HG03025 (cell line): ENCODE measurements around the gene PI4K2A.
"Not testable (repeated sequence)": the region's sequence is repeated elsewhere in the genome, so short reads cannot be mapped to it uniquely, and the experiment has no call there.

ENCODE experiments used
- ATAC-seq: cut with Tn5 transposase; IDR thresholded peaks from one replicate; pipeline ENCODE4 v1.9.1; 2021; ENCODE audit warnings: mild to moderate bottlenecking, moderate library complexity; ENCODE audit not compliant: unreplicated experiment, low FRiP score

PI4K2A gene

DNA sequence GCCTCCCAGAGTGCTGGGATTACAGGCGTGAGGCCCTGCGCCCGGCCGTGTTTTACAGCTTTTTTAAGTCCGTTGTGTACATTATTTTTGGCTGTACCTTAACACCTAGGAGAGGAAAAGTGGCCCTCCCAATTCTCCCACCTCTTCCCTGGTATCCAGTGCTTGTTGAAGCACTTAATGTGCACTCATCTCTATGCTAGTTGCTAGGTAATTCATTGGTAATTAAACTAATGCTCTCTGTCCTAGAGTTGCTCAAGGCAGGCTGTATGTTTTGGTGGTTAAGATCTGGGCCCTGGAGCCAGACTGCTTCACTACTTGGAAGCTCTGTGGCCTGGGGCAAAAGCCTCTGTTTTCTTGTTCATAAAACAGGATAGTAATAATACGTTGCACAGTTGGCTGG is 27.0 kb downstream of the PI4K2A start:
- no peak for ATAC-seq

DNA sequence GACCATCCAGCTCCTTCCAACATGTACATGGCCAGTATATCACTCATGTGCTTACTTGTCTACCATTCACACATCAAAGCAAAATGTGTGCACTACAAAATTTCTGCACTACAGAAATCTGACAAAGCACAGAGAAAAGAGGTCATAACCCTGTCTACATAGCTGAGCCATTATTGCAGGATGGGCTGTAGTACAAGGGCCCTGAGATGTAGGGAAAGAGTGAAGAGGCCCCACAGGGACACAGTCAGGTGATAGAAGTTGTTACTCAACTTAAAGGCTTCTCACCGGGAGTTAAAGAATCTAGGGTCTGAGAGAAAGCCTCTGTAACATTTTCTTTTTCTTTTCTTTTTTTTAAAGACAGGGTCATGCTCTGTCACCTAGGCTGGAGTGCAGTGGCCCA is 29.1 kb downstream of the PI4K2A start:
- ATAC-seq: no peak

DNA sequence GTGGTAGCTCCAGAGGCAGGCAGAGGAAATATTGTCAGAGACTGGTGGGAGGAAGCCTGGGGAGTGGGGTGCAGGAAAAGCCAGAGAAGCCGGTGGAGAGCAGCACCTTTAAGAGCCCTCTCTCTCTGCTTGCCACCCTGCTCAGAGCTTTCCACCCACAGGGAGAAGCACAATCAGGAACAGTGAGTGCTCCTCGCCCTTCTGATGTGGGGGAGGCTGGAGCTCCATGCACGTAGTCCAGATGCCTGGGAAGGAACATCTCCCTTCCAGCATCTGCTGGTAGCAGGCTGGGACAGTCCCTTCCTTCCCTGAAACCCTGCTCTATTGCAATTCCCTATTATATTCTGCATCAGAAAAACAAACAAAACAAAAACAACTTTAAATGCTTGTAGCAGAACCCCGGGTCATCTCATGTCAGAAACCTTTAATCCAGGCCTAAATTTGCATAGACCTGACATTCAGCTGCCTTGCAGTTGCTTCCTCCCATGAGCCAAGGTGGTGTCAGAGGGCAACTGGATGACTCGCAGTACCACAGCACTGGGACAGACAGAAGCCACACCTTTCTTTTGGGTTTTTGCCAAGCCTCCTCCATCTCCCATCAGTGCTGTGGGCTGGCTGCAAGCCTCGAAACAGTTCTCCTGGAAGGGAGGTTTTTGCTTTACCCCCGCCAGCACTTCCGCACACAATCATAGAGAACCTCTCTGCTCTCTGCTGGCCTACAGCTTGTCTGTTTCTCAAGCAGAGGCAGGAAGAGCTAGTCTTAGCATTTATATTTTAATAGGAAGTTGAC is 33.5 kb downstream of the PI4K2A start:
- ATAC-seq: no peak

DNA sequence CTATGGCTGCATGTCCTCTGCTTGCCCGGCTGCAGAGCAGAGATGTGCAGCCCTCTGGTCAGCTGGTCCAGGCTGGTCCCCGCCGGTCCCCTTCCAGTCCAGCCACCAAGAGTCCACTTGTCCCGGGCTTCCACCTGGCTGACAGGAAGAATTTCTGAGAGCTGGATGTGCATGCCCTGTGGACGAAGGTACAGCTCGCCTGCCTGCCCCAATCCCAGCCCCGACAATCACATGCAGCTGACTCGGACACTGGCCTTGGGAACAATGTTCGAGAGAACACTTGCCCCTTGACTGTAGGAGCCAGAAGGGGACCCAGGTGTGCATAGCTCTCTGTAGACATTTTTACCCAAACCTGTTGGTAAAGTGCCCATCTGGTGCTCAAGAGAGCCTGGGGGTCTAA is 34.8 kb downstream of the PI4K2A start:
- ATAC-seq: no peak

DNA sequence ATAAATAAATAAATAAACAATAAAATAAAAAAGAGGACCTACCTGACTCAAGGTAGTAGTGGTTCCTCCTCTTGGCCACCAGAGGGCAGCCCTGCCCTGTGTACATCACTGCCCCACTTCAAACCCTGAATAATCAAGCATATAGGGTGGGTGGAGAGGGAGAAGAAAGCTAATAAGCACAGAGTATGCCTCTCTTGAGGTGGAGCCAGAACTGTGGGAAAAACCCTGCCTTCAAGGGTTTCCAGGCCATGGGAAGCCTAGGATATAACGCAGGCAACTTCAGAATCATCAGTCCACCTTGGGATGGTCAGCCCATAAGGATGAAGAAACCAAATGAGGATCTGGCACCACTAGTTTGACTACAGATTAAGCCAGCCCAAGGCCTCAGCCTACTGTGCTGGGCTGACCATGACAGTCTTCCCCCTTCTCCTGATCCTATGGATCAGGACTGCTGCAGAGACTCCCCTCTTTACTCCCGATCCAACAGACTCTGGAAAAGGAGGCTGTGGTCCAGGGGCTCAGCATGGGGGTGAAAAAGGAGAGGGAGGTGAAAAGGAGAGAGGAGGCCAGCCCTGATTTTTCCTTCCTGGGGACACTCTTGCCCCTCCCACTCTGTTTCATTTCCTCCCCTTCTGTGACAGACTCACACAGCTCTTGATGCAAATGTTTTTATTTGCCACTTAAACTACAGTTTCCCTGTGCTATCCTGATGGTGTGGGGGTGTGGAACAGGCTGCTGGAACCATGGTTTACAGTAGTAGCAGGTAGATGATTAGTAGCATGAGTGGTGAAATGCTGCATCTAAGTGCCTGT is 36.5 kb downstream of the PI4K2A start:
- ATAC-seq: no peak

DNA sequence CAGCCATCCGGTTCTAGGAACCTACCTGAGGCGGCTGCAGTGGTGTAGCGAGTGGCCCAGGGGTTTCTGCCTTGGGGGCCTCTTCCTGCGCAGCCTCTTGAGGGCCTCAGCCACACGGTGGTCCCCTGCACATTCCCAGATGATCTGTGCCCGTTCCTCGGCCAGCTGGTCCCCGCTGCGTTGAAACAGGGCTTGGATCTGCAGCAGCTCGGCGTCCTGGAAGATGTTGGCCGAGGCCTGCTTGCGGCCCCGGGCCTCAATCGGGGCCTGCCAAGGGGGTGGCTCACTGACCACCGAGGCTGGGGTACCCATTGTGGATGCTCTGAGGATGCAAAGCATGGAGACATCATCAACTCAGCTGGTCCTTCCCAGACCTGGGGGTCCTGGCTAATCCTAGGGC is 39.1 kb downstream of the PI4K2A start:
- no peak for ATAC-seq

DNA sequence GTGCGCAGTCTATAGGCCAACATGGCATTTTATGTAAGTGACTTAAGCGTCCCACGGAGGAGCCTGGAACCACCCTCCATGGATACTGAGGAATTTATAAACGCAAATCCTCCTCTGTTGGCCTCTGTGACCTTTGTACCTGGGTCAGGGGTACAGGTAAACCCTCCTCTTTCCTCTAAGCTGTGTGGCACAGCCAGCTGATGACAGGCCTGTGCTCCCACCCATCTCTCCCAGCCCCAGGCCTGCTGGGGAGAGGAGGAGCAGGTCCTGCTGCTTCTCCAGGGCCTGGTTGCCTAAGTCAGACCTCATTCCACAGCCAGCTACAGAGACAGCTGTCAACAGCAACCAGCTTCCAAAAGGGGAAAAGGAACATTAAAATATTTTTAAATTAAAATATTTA is 41.6 kb downstream of the PI4K2A start:
- no peak for ATAC-seq

DNA sequence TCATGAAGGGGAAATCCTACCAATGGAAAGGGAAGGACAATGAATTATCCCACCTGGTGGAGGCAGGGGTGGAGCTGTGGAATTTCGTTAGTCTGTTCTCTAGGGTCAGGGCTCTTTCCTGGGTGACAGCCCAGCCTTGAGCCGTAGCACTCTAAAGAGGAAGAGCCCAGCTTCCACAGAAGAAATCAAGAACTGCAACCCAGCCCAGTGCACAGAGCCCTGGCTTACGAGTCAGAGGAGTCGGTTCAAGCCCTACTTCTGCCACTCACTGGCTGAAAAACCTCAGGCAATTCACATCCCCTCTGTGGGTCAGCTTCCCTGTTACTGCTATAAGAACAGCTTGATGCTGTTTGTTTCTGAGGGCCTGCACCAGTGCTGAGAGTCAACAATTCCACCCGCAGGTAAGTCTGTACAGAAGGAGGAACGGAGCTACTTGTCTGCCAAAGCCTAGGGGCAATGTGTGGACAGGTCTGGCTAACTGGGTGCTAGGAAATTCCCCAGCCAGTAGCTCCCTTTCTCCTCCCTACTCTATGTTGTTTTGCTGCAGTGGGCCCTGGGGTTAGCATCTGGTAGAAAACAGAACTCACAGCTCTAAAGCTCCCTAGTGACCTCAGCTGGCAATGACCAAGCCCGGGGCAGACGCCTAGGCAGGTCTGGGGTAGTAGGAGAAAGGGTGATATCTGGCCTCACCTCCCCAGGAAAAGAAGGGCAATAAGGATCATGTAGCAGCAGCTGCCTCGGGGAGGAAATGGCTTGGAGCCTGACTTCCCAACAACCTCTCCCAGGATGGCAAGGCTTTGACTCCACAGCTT is 43.3 kb downstream of the PI4K2A start:
- ATAC-seq: no peak

DNA sequence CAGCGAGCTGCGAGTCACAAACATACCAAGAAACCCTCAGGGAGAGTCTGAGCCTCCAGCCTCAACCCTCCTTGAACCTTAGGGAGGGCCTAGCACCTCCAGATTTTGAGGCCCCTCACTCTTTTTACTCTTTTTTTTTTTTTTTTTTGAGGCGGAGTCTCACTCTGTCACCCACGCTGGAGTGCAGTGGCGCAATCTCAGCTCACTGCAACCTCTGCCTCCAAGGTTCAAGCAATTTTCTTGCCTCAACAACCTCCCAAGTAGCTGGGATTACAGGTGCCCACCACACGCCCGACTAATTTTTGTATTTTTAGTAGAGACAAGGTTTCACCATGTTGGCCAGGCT is 43.9 kb downstream of the PI4K2A start:
- ATAC-seq: not testable (repeated sequence)

DNA sequence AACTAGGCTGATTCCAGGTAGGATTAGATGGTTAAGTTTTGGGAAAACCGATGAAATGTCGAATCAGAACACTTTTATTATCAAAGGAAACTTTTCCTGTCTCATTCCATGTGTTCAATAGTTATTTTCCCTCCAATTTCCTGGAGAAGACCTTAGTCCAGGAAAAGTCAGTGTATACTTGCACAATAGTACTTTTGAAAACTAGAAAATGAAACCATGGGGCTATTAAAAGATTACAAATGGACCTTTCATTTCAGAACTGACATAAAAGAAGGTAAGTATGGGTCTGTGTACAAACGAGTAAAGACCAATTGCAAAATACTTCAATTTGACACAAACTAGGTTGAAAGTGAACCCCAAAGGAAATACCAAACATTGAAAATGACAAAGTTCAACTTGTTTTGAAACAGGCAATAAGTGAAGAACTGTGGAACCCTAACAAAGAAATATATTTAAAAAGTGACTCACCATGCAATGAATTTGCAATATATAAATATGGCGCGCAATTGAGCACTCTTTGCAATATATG is 44.5 kb downstream of the PI4K2A start:
- no peak for ATAC-seq

DNA sequence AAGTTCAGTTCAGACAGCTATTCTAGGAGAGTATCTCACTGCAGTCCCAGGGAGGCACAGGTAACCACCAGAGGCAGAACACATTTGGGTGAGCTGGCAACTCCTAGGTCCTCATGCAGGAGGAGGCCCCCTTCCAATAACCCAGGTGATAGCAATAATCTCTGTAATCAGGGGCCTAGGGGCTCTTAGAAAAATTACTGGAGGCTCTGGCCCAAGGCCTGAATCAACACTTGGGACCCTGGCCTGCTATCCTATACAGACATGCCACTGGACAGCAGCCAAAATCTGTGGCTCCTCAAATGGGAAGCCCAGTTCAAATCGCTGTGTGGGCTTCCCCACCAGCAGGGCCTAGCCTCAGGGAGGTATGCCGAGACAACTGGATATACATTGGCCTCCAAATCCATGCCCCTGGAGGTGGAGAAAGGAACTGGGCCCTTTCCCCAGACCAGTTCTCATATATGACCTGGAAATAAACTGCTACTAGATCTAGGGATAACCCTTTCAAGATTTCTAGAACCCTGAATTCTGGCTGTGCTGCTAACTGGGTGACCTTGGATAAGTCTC is 45.0 kb downstream of the PI4K2A start:
- no peak for ATAC-seq

DNA sequence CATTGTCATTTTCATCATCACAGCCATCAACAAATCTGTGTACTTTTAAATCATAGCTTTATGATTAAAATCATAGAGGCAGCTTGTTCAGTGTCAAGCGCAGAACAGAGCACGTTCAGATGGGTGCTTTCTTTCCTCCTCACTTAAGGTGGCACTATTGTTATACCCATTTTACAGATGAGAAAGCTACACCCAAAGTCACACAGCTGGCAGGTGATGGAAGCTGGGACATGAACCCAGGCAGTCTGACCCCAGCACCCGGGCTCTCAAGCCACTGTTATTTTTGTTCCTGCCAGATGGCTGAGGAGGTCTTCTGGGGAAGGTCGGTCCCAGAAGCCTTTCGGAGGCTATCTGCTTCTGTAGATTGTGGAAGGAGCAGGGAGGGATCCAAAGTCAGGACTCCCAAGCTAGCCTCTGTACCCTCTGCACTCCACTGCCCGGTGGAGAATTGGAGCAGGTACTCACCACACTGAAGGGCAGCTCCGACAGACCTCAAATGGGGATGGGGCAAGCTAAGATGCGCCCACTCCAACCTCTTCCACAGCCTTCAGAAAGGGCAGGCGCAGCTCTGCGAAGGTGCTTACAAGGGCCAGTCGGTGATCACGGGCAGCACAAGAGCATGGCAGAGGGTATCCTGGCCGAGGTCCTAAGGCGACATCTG is 46.0 kb downstream of the PI4K2A start:
- peak; percentile 14 for ATAC-seq

DNA sequence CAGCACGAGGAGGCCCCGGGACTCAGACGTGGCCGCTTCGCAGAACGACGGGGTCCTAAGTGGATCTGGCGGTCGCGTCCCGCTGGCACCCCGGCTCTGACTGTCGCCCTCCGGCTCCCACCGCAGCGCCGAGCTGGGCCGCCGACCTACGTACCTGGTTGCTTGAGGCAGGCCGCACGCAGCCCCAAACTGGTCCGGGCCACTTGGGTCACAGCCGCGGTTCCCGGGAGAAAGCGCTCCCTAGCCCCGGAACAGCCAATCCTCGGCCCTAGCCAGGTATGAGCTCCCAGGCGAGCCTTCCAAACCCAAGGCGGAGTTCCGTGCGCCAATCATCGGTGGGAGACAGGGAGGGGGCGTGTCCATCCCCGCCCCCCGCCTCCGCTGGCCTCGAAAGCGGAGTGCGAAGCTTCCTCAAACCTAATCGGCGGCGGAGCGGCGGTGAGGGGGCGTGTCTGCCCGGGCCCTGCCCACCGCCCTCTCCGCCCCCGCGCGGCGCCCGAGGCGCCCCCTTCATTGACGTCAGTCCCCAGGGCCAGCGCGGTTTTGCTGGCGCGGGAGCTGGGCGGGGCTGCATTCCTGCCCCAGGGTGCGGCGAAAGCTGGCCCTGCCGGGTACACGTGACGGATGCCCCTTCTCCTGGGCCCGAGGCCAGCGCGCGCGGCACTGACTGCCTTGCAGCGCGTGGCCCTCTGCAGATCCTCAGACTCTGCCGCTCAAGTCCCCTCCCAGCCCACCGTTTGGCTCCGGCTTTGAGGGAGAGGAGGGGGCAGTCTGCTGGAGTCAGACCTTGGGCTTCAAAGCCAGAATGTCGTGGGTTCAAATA is 46.7 kb downstream of the PI4K2A start, which contains the start of gene AVPI1:
AVPI1 (minus strand) TSS at position 280 of the 823 bp plus-strand sequence. CDS start 7,336 bp downstream, outside the sequence.
- ATAC-seq: peak; percentile 90

DNA sequence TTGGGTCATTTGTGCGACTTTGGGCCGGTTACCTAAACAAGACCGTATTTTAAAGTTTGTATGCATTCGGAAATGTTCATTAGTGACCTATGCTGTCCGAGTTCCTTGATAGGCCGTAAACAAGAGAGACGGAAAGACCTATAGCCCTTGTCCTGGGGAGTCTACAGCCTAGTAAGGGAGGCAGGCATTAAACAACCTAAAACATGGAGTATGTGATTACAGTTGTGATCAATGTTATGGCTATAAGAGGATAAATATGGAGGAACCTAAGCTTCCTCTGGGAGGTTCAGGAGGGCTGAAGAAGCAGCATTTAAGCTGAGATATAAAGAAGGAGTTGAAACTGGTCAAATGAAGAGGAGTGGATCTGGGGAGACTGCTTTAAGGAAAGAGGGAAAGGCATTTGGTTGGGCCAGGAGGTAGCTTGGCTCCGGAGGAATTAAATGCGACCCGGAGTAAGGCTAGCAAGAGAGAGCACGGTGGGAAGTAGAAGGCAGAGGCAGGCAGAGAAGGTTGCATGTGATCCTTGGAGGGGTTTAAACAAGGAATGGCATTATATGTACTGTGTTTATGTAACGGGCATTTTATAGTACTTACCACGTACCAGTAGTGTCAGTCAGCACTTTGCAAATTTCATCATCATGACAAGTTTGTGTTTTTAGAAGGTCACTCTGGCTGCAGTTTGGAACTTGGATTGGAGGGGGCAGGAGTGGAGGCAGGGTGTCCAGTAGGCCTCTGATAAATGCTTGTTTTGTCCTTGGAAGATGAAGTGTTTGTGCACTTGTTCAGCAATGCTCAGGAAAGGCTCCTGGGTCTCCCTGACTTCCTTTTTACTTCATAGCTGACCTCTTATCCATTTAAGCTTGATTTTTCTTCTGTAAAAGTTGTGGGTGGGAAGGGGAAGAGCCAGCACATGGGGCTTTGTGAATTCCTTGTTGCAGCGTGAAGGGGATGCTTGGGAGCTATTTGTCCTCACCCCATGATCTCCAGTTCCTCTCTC is 47.6 kb downstream of the PI4K2A start:
- no peak for ATAC-seq

DNA sequence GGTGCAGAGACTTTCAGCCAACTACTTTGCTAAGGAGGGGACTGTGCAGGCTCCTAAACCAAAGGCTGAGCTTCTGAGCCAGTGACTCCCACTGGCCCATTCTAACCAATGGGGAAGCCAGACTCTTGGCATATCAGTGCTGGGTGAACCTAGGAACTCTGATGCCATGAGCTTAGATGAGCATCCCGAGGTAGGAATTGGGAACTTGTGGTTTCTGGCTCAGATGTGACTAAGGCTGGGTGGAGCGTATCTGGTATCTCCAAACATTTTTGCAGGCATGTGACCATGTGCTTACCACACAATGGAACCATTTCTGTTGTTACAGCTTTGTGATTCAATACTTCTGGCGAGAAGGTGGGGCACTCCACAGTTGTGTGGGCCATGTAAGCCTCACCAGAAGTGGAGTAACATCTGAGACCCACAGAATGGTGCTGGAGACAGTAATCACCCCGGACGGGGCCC is 49.1 kb downstream of the PI4K2A start:
- no peak for ATAC-seq

DNA sequence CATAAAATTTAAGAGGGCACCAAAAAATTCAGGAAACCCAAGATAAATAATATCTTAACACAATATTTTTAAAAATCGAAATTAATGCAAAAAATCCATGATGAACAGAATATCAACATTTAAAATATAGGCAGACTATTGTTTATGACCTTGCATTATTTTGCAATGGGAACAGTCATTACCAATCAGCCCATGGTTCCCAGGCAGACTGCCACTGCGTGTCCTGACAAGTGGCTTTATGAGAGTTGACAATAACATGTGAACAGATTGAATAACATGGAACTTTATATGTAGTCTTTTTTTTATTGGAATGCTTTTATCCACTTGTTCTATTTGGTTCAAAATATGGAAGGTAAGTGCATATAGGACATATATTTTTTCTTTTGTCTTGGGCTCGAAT is 49.7 kb downstream of the PI4K2A start:
- no peak for ATAC-seq

DNA sequence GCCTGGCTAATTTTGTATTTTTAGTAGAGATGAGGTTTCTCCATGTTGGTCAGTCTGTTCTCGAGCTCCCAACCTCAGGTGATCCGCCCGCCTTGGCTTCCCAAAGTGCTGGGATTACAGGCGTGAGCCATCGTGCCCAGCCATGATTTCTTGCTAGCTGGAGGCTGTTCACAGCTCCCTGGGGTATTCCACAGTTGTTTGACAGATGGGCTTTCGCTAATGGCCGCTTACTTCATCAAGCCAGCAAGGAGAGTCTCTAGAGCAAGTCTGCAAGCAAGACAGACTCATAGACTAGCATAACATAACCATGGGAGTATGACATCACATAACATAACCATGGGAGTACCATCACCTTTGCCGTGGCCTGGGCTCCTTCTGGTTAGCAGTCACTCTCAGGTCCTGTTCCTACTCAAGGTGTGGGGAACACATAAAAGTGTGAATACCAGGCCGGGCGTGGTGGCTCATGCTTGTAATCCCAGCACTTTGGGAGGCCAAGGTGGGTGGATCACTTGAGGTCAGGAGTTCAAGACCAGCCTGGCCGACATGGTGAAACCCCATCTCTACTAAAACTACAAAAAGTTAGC is 57.7 kb downstream of the PI4K2A start:
- not testable (repeated sequence) for ATAC-seq
